Psoas muscle (tissue), 8 donors: ENCODE results near the gene FGD3. TPM values are rescaled to one million over a fixed set of nuclear protein-coding genes. Genes with fewer than 3 reads are reported as not detected.

ENCODE experiments used
- ATAC-seq, 4 donors: fragments of 200-7000 bp; cut with Tn5 transposase; one replicate each; pipeline ENCODE4 v1.9.1; 2020; ENCODE audit warnings: moderate library complexity in 3 of 4, mild to moderate bottlenecking in 2 of 4
- DNase-seq, 2 donors: peaks; one replicate each; pipeline ENCODE4 v3.0.0-alpha.2; 2020
- H3K27ac ChIP-seq: fragments of 200-600 bp; one replicate; pipeline ENCODE4 v1.8.0; 2022
- H3K27me3 ChIP-seq, 3 donors: fragments of 200-600 bp in 1 of 3; one replicate each; pipeline versions ENCODE4 v1.6.1 to v1.8.0; 2013 to 2022; ENCODE audit warnings: low read length in 2 of 3, mild to moderate bottlenecking in 2 of 3, moderate library complexity in 1 of 3; ENCODE audit not compliant: insufficient read depth in 3 of 3
- H3K36me3 ChIP-seq, 2 donors: fragments of 200-600 bp in 1 of 2; one replicate each; pipeline versions ENCODE4 v1.6.1 to v1.8.0; 2013 to 2022; ENCODE audit warnings: low read depth in 1 of 2, mild to moderate bottlenecking in 1 of 2, moderate library complexity in 1 of 2; ENCODE audit not compliant: insufficient read depth in 1 of 2
- H3K4me1 ChIP-seq: fragments of 200-600 bp; one replicate; pipeline ENCODE4 v1.8.0; 2022
- H3K4me3 ChIP-seq: fragments of 200-600 bp; one replicate; pipeline ENCODE4 v1.8.0; 2022; ENCODE audit warnings: mild to moderate bottlenecking
- H3K9me3 ChIP-seq: fragments of 200-600 bp; one replicate; pipeline ENCODE4 v1.8.0; 2022
- WGBS, 3 donors: extraction: QIAGEN DNeasy Blood & Tissue Kit; methylation state at CpG; one replicate each; pipeline versions ENCODE4 v1.1.6 to v1.1.7; 2013; 5-methylcytosine and 5-hydroxymethylcytosine counted together
- intact Hi-C, 2 donors: fragments of 100-400 bp; cut with DNase I; formaldehyde crosslinking; loops; one replicate each; pipeline versions ENCODE4 v1.11.0 to v1.14.2; 2022
- polyA plus RNA-seq, 3 donors: library from polyadenylated mRNA; stranded (reverse); fragments of 200-250 nt; gene quantifications; one replicate each; pipeline ENCODE4 v1.2.3, GENCODE V29; 2013
- total RNA-seq, 4 donors: library from RNA; stranded (reverse); fragmentation: NEBNext Ultra II Directional in 2 of 4; extraction: Animal tissue kit (Norgen Biotek cat#: 25700) in 2 of 4; gene quantifications; one replicate each; pipeline versions ENCODE4 v1.2.1 to v1.2.4, GENCODE V29; 2021 to 2023
- TF ChIP-seq, protein P1 (sequence below): fragments of 200-600 bp; IDR thresholded peaks from one replicate; pipeline ENCODE4 v1.8.0; 2022; ENCODE audit warnings: antibody characterized with exemption
- donor health status: healthy with polysubstance abuse.
- donor health status: DM: no; HTN: no; CAD: no; lungs with moderate emphysema.
- donor health status: Bipolar disorder and iron deficiency.
- donor health status: healthy.
- donor health status: DM: yes; HTN: yes; CAD: no.
- donor health status: DM: no; HTN: no; CAD: no.
- donor health status: DM: no; HTN: no; CAD: no.
- donor health status: DM: yes; HTN: yes; CAD: no.

Gene FGD3
- total and polyA plus RNA-seq, 7 donors, result 0.45 to 2.5 (median 1.2) TPM

GRCh38 chr9:92942688-92943616 lies 4.4 kb upstream of the FGD3 start:
- Histone ChIP-seq H3K4me1 (peaks cover 10% of the 10 kb centered on the region), H3K4me3 (no peak overlapping the region), H3K36me3 (no peaks in the 10 kb centered on the region), H3K27ac (peak overlapping the region; percentile 54), H3K9me3 (no peaks in the 10 kb centered on the region), H3K27me3 (peaks cover 0 to 7% (median 0%) of the 10 kb centered on the region in 3 donors)
- DNase-seq (peak; percentile 58 to 87), ATAC-seq (peak; percentile 94 to 99 (median 98))
- intact Hi-C loops, result no loop called here
- WGBS, 3 donors, result 33 to 45% (median 35%) methylated on average over 10 of the region's 10 CpGs
- TF ChIP-seq, protein P1, sequence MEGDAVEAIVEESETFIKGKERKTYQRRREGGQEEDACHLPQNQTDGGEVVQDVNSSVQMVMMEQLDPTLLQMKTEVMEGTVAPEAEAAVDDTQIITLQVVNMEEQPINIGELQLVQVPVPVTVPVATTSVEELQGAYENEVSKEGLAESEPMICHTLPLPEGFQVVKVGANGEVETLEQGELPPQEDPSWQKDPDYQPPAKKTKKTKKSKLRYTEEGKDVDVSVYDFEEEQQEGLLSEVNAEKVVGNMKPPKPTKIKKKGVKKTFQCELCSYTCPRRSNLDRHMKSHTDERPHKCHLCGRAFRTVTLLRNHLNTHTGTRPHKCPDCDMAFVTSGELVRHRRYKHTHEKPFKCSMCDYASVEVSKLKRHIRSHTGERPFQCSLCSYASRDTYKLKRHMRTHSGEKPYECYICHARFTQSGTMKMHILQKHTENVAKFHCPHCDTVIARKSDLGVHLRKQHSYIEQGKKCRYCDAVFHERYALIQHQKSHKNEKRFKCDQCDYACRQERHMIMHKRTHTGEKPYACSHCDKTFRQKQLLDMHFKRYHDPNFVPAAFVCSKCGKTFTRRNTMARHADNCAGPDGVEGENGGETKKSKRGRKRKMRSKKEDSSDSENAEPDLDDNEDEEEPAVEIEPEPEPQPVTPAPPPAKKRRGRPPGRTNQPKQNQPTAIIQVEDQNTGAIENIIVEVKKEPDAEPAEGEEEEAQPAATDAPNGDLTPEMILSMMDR, result no peak

DNA sequence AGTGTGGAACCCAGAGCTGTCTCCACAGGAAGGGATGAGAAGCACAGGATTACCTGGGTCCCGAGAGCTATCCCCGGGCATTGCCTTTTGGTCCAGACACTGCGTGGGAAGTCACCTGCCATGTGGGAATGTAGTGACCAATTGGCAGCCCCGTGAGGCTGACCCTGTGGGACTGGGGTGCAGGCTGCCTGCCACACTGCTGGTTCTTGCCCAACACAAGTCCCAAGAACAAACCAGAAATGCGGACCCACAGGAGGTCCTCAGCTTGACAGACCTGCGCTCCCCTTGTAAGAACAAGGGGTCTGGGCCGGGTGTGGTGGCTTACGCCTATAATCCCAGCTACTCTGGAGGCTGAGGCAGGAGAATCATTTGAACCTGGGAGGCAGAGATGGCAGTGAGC lies 2.4 kb upstream of the FGD3 start:
- intact Hi-C loops, result no loop called here
- Histone ChIP-seq H3K4me1 (peaks cover 10% of the 10 kb centered on the region), H3K4me3 (no peak overlapping the region), H3K27ac (no peak overlapping the region), H3K36me3 (no peaks in the 10 kb centered on the region), H3K27me3 (peaks cover 0 to 11% (median 0%) of the 10 kb centered on the region in 3 donors), H3K9me3 (no peaks in the 10 kb centered on the region)
- TF ChIP-seq, protein P1, result no peak
- no peak for DNase-seq
- 77 to 86% (median 85%) methylated on average over 8 of the region's 8 CpGs for WGBS, 3 donors
- ATAC-seq, result no peak

GRCh38 chr9:92945796-92946195 lies 1.5 kb upstream of the FGD3 start:
- intact Hi-C loops, result no loop called here
- peaks cover 10% of the 10 kb centered on the region for H3K4me1 ChIP-seq
- no peaks in the 10 kb centered on the region for H3K36me3 ChIP-seq
- TF ChIP-seq, protein P1, result no peak
- no peak overlapping the region for H3K27ac ChIP-seq
- peaks cover 0 to 11% (median 0%) of the 10 kb centered on the region in 3 donors for H3K27me3 ChIP-seq
- no peak overlapping the region for H3K4me3 ChIP-seq
- no peaks in the 10 kb centered on the region for H3K9me3 ChIP-seq
- DNase-seq, result no peak
- WGBS, 3 donors, result 93 to 97% (median 94%) methylated on average over 8 of the region's 8 CpGs
- no peak for ATAC-seq

DNA sequence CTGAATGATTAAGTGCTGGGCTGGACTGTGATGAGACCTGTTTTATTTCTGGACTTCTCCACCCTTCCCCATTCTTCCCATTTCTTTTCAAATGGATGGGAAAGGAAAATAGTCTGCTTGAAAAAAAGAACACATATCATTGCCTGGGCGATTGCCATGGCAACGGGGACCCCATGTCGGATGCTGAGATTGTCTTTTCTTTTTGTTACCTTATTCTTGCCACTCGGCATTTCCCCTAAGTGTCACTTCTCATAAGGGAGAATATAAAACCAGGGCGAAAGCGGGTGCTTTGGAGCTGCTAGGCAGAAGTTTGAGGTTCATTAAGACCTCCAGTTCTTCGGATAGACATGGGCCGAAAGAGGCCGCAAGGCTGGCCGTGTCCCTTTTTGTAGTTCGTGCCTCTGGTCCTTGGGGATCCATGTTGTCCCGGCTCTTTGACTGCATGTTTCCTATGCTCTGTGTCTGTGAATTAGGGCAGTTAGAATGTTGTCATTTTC lies 763 bp downstream of the FGD3 start:
- WGBS, 3 donors, result 64 to 71% (median 66%) methylated on average over 12 of the region's 12 CpGs
- Histone ChIP-seq H3K36me3 (no peaks in the 10 kb centered on the region), H3K9me3 (no peaks in the 10 kb centered on the region), H3K4me1 (peaks cover 6% of the 10 kb centered on the region), H3K27ac (no peak overlapping the region), H3K4me3 (peak overlapping the region; percentile 72), H3K27me3 (peaks cover 0 to 11% (median 0%) of the 10 kb centered on the region in 3 donors)
- TF ChIP-seq, protein P1, result no peak
- intact Hi-C loops, result no loop called here
- DNase-seq (no peak), ATAC-seq (no peak)
